Measurements from ENCODE around the gene KIAA0930.

DNA sequence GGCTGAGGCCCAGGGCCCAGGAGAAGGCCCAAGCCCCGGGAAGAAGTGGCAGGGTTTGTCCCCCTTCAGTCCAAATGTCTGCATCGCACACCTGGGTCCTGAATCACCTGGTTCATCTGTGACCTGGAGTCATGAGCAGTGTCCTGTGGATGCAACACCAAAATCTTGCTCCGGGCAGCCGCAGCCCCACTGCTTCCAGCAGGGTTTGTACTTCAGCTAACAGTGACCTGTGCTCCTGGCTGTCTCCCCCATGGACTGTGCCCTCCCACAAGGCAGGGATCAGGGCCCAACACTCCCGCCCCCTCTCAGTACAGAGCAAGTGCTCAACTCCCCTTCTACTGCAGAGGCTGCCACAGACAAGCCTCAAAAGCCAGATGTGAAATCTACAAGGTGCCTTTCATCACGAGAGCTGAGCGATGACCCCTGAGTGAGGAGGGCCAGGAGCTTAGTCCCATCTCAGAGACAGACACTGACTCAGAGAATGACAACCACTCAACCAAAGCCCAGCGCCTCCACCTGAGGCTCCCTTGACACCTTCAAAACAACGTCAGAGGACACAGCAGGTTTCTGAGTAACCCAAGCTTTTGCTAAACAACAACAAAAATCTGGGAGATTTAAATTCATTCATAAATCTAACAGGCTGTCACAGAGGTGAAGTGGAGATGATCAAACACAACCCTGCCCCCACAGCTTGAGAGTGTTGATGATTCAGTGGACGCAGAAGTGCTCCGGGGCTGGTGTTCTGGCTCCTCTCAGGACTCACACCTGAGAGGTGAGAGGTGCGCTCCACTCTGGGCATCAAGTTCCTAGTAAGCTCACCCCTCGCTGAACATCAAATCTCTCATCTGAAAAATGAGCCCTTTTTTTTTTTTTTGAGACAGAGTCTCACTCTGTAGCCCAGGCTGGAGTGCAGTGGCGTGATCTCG, 3.4 kb downstream of the KIAA0930 start:
- TF ChIP-seq, protein P1, sequence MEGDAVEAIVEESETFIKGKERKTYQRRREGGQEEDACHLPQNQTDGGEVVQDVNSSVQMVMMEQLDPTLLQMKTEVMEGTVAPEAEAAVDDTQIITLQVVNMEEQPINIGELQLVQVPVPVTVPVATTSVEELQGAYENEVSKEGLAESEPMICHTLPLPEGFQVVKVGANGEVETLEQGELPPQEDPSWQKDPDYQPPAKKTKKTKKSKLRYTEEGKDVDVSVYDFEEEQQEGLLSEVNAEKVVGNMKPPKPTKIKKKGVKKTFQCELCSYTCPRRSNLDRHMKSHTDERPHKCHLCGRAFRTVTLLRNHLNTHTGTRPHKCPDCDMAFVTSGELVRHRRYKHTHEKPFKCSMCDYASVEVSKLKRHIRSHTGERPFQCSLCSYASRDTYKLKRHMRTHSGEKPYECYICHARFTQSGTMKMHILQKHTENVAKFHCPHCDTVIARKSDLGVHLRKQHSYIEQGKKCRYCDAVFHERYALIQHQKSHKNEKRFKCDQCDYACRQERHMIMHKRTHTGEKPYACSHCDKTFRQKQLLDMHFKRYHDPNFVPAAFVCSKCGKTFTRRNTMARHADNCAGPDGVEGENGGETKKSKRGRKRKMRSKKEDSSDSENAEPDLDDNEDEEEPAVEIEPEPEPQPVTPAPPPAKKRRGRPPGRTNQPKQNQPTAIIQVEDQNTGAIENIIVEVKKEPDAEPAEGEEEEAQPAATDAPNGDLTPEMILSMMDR (IDR thresholded peaks at IDR 0.05): no peak
- TF ChIP-seq POLR2A (IDR thresholded peaks at IDR 0.05): no peak
